ENCODE data around the gene TMX2.

TMX2 gene

DNA sequence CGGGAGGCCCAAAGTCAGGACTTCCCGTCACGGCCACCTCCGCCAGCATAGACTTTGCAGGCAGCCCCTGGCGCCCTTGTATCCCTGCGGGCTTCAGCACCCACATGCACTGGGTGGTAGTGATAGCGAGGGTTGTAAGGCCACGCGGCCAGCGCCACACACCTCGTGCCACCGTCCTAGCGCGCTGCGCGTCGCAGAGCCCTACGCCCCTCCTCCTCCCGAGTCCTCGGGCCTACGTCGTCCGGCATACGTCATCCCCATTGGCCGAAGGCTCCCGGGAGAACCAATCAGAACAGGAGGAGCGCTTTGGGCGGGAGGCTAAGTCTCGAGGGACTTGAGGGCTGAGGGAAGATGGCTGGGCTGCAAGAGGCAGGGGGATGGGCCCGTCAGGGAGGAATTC, 40.6 kb downstream of the TMX2 start:
- Histone ChIP-seq H3K27me3 (ENCODE audit: insufficient read depth, low read length, poor library complexity, severe bottlenecking) (no peaks in the 10 kb centered on the region), H3K79me2 (ENCODE audit: insufficient read depth, low read length) (no peaks in the 10 kb centered on the region), H3K4me3 (ENCODE audit: low read length, poor library complexity, severe bottlenecking) (no peak overlapping the region), H3K9me2 (replicated peaks; ENCODE audit: low read depth, low read length) (no peaks in the 10 kb centered on the region), H3F3A (ENCODE audit: low read depth) (no peaks in the 10 kb centered on the region), H2AFZ (ENCODE audit: low read length) (no peak overlapping the region), H3K36me3 (ENCODE audit: insufficient read depth, low read length) (no peaks in the 10 kb centered on the region), H3K4me2 (ENCODE audit: low read depth, low read length, poor library complexity, severe bottlenecking) (no peak overlapping the region), H3K4me1 (ENCODE audit: insufficient read depth, low read length, poor library complexity, severe bottlenecking) (no peaks in the 10 kb centered on the region), H3K9ac (ENCODE audit: low read depth, low read length, poor library complexity, severe bottlenecking) (no peak overlapping the region), H3K9me3 (ENCODE audit: insufficient read depth, low read depth, low read length) (no peaks in the 10 kb centered on the region), H4K20me1 (ENCODE audit: insufficient read depth, low read length, poor library complexity, severe bottlenecking) (no peaks in the 10 kb centered on the region)
- TF ChIP-seq EZH2phosphoT487 (IDR thresholded peaks at IDR 0.05; ENCODE audit: borderline replicate concordance) (no peak), CTCF (conservative IDR thresholded peaks at IDR 0.05; ENCODE audit: low read length) (no peak)

- Histone ChIP-seq H3F3A (ENCODE audit: low read depth) (no peaks in the 10 kb centered on the region), H4K20me1 (ENCODE audit: insufficient read depth, low read length, poor library complexity, severe bottlenecking) (no peaks in the 10 kb centered on the region), H3K4me1 (ENCODE audit: insufficient read depth, low read length, poor library complexity, severe bottlenecking) (peaks cover 2% of the 10 kb centered on the region), H2AFZ (ENCODE audit: low read length) (no peak overlapping the region), H3K4me2 (ENCODE audit: low read depth, low read length, poor library complexity, severe bottlenecking) (no peak overlapping the region), H3K79me2 (ENCODE audit: insufficient read depth, low read length) (no peaks in the 10 kb centered on the region), H3K36me3 (ENCODE audit: insufficient read depth, low read length) (no peaks in the 10 kb centered on the region), H3K27me3 (ENCODE audit: insufficient read depth, low read length, poor library complexity, severe bottlenecking) (no peaks in the 10 kb centered on the region), H3K9me3 (ENCODE audit: insufficient read depth, low read depth, low read length) (no peaks in the 10 kb centered on the region), H3K9ac (ENCODE audit: low read depth, low read length, poor library complexity, severe bottlenecking) (no peak overlapping the region), H3K9me2 (replicated peaks; ENCODE audit: low read depth, low read length) (no peaks in the 10 kb centered on the region), H3K4me3 (ENCODE audit: low read length, poor library complexity, severe bottlenecking) (no peak overlapping the region)
- TF ChIP-seq EZH2phosphoT487 (IDR thresholded peaks at IDR 0.05; ENCODE audit: borderline replicate concordance) (no peak), CTCF (conservative IDR thresholded peaks at IDR 0.05; ENCODE audit: low read length) (no peak)
Observed at GRCh38 chr11:57758174-57758573, 45.8 kb downstream of the TMX2 start.

DNA sequence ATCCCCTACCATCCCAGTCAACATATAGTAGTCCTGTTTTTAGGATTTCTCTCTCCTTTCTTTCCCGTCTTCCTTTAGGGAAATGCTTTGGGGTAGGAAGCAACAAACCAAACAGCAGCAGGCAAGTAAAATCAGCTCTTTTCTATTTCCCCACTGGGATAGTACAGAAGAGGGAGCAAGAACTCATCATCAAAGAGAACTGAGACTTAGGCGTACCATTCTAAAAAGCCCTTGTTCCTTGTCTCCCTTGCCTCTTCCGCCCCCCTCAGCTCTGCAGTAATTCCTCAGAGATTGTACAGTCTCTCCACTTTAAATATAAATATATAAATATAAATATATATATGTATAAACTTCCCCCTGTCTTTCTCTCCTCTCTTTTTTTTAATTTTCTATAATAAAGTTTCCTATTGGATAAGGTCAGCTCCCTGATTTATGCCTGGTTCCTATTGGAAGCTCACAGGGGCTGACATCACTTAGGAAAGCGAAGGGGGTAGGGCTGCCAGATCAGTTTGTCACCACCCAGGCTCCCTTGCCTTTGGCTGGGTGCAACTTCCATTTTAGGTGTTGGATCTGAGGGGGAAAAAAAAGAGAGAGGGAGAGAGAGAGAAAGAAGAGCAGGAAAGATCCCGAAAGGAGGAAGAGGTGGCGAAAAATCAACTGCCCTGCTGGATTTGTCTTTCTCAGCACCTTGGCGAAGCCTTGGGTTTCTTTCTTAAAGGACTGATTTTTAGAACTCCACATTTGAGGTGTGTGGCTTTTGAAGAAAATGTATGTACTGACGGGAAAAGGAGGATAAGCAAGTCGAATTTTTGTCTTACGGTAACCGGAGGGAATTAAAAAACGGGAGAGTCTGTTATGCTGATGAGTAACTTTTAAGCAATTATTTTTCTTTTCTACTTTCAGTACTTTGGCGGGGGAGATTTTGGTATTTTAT, 49.2 kb downstream of the TMX2 start, which contains the start of gene CTNND1:
CTNND1 (plus strand) TSS at position 502 of the 934 bp plus-strand sequence. CDS start 29,677 bp downstream, outside the sequence.
- Histone ChIP-seq H3F3A (ENCODE audit: low read depth) (no peaks in the 10 kb centered on the region), H3K4me1 (ENCODE audit: insufficient read depth, low read length, poor library complexity, severe bottlenecking) (peaks cover 9% of the 10 kb centered on the region), H3K79me2 (ENCODE audit: insufficient read depth, low read length) (no peaks in the 10 kb centered on the region; the same call in none of the 2 replicates), H3K36me3 (ENCODE audit: insufficient read depth, low read length) (no peaks in the 10 kb centered on the region), H3K9me2 (replicated peaks; ENCODE audit: low read depth, low read length) (no peaks in the 10 kb centered on the region), H3K27me3 (ENCODE audit: insufficient read depth, low read length, poor library complexity, severe bottlenecking) (no peaks in the 10 kb centered on the region), H3K9me3 (ENCODE audit: insufficient read depth, low read depth, low read length) (no peaks in the 10 kb centered on the region), H4K20me1 (ENCODE audit: insufficient read depth, low read length, poor library complexity, severe bottlenecking) (no peaks in the 10 kb centered on the region), H2AFZ (ENCODE audit: low read length) (no peak within 1 kb of the TSS; the same call in 1 of the 2 replicates), H3K9ac (ENCODE audit: low read depth, low read length, poor library complexity, severe bottlenecking) (peak within 1 kb of the TSS; percentile 53), H3K4me2 (ENCODE audit: low read depth, low read length, poor library complexity, severe bottlenecking) (peak within 1 kb of the TSS; percentile 59), H3K4me3 (ENCODE audit: low read length, poor library complexity, severe bottlenecking) (peak within 1 kb of the TSS; percentile 58)
- TF ChIP-seq CTCF (conservative IDR thresholded peaks at IDR 0.05; ENCODE audit: low read length), result no peak
- TF ChIP-seq EZH2phosphoT487 (IDR thresholded peaks at IDR 0.05; ENCODE audit: borderline replicate concordance), result no peak
